Epithelial cell of proximal tubule (primary cell): Measurements from ENCODE around the gene CLEC1B. TPM values are rescaled to one million over a fixed set of nuclear protein-coding genes. Genes with fewer than 3 reads are reported as not detected.
"Not testable (repeated sequence)": the region's sequence is repeated elsewhere in the genome, so short reads cannot be mapped to it uniquely, and the experiment has no call there.

Source experiments
- DNase-seq: peaks from one replicate; pipeline ENCODE4 v3.0.0-alpha.2; 2011; ENCODE audit warnings: low read depth
- H3K4me3 ChIP-seq: 2 replicates; pipeline ENCODE4 v1.5.1; 2011; ENCODE audit warnings: low read depth, mild to moderate bottlenecking, low read length
- CTCF ChIP-seq: conservative IDR thresholded peaks from 2 replicates; pipeline ENCODE4 v1.5.1; 2012; ENCODE audit warnings: low read depth, mild to moderate bottlenecking, low read length
- total RNA-seq: library from RNA; depleted of rRNA; stranded (reverse); fragments of >200 nt; gene quantifications from 2 replicates; pipeline ENCODE4 v1.2.3, GENCODE V29; 2015

The CLEC1B gene
- total RNA-seq, 1 donor from 2014 or later: not detected

- no peak for DNase-seq
- H3K4me3 ChIP-seq: no peak overlapping the region
- no peak for TF ChIP-seq CTCF
These were observed 28.8 kb upstream of the CLEC1B start for GRCh38 chr12:10027721-10028120.

GRCh38 chr12:10027311-10027710, 28.4 kb upstream of the CLEC1B start:
- no peak overlapping the region for H3K4me3 ChIP-seq
- TF ChIP-seq CTCF: no peak
- DNase-seq: no peak

GRCh38 chr12:10026666-10027065, 27.7 kb upstream of the CLEC1B start:
- DNase-seq, H3K4me3 ChIP-seq: not testable (repeated sequence)

GRCh38 chr12:10025236-10025635, 26.3 kb upstream of the CLEC1B start:
- no peak for DNase-seq
- no peak for TF ChIP-seq CTCF
- H3K4me3 ChIP-seq: no peak overlapping the region

- TF ChIP-seq CTCF: no peak
- DNase-seq: no peak
- no peak overlapping the region for H3K4me3 ChIP-seq
These were observed 22.4 kb upstream of the CLEC1B start for GRCh38 chr12:10021342-10021741.

- H3K4me3 ChIP-seq: no peak overlapping the region
- DNase-seq: no peak
- no peak for TF ChIP-seq CTCF
These were observed 19.5 kb upstream of the CLEC1B start for GRCh38 chr12:10018386-10018785.

GRCh38 chr12:10016881-10017280, 18.0 kb upstream of the CLEC1B start:
- DNase-seq: no peak
- H3K4me3 ChIP-seq: no peak overlapping the region
- no peak for TF ChIP-seq CTCF

- DNase-seq: no peak
- no peak for TF ChIP-seq CTCF
- no peak overlapping the region for H3K4me3 ChIP-seq
These were observed 16.5 kb upstream of the CLEC1B start for GRCh38 chr12:10015450-10015849.
